GM23248 (cell line): ENCODE results near the gene ZNF536. TPM values are rescaled to one million over a fixed set of nuclear protein-coding genes. Genes with fewer than 3 reads are reported as not detected.

Source experiments
- DNase-seq: peaks from one replicate; pipeline ENCODE4 v3.0.0-alpha.2; 2015
- H2AFZ ChIP-seq: fragments of 200-600 bp; sonication (generic); 2 replicates; pipeline ENCODE4 v1.6.1; 2016; ENCODE audit warnings: antibody characterized with exemption
- H3F3A ChIP-seq: fragments of 200-600 bp; sonication (generic); 2 replicates; pipeline ENCODE4 v1.6.1; 2016; ENCODE audit warnings: mild to moderate bottlenecking, antibody characterized with exemption, mixed run types; ENCODE audit not compliant: insufficient read depth
- H3K27ac ChIP-seq: fragments of 200-600 bp; sonication (generic); 2 replicates; pipeline ENCODE4 v1.5.1; 2016; ENCODE audit warnings: mild to moderate bottlenecking
- H3K27me3 ChIP-seq: fragments of 200-600 bp; sonication (generic); replicated peaks from 2 replicates; pipeline ENCODE4 v1.6.1; 2016; ENCODE audit warnings: mild to moderate bottlenecking; ENCODE audit not compliant: insufficient read depth
- H3K36me3 ChIP-seq: fragments of 200-600 bp; sonication (generic); 2 replicates; pipeline ENCODE4 v1.6.1; 2016; ENCODE audit warnings: low read depth, mild to moderate bottlenecking
- H3K4me1 ChIP-seq: fragments of 200-600 bp; sonication (generic); 2 replicates; pipeline ENCODE4 v1.6.1; 2016; ENCODE audit warnings: mild to moderate bottlenecking; ENCODE audit not compliant: insufficient read depth
- H3K4me2 ChIP-seq: fragments of 200-600 bp; sonication (generic); one replicate; pipeline ENCODE4 v1.6.1; 2016; ENCODE audit warnings: mild to moderate bottlenecking; ENCODE audit not compliant: unreplicated experiment
- H3K4me3 ChIP-seq: fragments of 200-600 bp; sonication (generic); 2 replicates; pipeline ENCODE4 v1.5.1; 2016; ENCODE audit warnings: mild to moderate bottlenecking
- H3K79me2 ChIP-seq: fragments of 200-600 bp; sonication (generic); 2 replicates; pipeline ENCODE4 v1.6.1; 2016; ENCODE audit warnings: mild to moderate bottlenecking; ENCODE audit not compliant: insufficient read depth
- H3K9ac ChIP-seq: fragments of 200-600 bp; sonication (generic); 2 replicates; pipeline ENCODE4 v1.6.1; 2016; ENCODE audit warnings: mild to moderate bottlenecking
- H3K9me2 ChIP-seq: fragments of 200-600 bp; sonication (generic); 2 replicates; pipeline ENCODE4 v1.6.1; 2016; ENCODE audit warnings: mixed run types, mild to moderate bottlenecking, moderate library complexity; ENCODE audit not compliant: insufficient read depth
- H3K9me3 ChIP-seq: fragments of 200-600 bp; sonication (generic); one replicate; pipeline ENCODE4 v1.6.1; 2017; ENCODE audit warnings: low read depth
- H4K20me1 ChIP-seq: fragments of 200-600 bp; sonication (generic); 2 replicates; pipeline ENCODE4 v1.6.0; 2016; ENCODE audit not compliant: insufficient read depth
- EZH2 ChIP-seq: fragments of 200-600 bp; sonication (generic); IDR thresholded peaks from 2 replicates; pipeline ENCODE4 v1.6.1; 2018; ENCODE audit warnings: antibody characterized with exemption, mild to moderate bottlenecking; ENCODE audit not compliant: insufficient read depth, poor library complexity, severe bottlenecking
- EZH2phosphoT487 ChIP-seq: fragments of 200-600 bp; sonication (generic); IDR thresholded peaks from 2 replicates; pipeline ENCODE4 v1.6.1; 2018; ENCODE audit warnings: antibody characterized with exemption, moderate library complexity, mild to moderate bottlenecking, low read depth; ENCODE audit not compliant: insufficient read depth
- WGBS, 2 experiments: methylation state at CpG; one replicate each; pipeline ENCODE4 v1.1.6; 2015 to 2017; ENCODE audit warnings: low lambda C conversion rate in 2 of 2, low coverage in 1 of 2; ENCODE audit errors: missing lambda C conversion rate in 2 of 2; 5-methylcytosine and 5-hydroxymethylcytosine counted together
- in situ Hi-C: fragments of 300-500 bp; cut with MboI; formaldehyde crosslinking; loops from 2 replicates; pipeline ENCODE4 v1.15.0; 2020
- polyA plus RNA-seq: library from polyadenylated mRNA; unstranded; fragments of >200 nt; fragmentation: Nextera tagmentation; extraction: Ambion mirVana; gene quantifications from 2 replicates; pipeline ENCODE4 v1.2.1, GENCODE V29; 2016
- total RNA-seq: library from RNA; depleted of rRNA; stranded (reverse); fragments of >200 nt; shearing (Covaris generic); gene quantifications from 2 replicates; pipeline ENCODE4 v1.2.3, GENCODE V29; 2014

The ZNF536 gene
- total and polyA plus RNA-seq, 2 experiments from 2014 or later = 0.35 to 0.43 TPM

DNA sequence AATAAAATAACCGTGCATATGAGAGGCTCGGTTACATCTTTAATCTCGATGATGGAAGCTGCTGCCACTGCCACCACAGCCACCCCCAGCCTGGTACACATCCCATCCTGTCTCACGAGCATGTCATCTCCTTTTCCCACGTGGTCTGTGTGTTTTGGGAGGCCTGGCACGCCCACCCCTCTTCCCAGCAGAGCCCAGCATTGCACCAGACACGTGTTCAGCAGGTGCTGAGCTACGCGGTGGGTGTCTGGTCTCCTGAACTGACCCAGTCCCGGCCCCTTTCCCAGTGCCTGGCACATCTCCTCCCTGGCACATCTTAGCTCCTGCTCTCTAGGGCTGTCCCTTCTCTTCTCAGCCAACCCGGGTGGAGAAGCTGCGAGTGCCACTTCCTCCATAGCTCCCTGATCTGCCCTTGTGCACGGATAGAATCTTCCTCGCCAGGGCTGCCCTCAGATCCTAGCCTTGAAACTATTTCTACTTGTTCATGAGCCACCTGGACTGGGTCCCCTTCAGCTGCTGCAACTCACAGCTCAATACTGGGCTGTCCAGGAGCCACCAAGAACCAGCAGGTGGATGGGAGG lies 36.8 kb upstream of the ZNF536 start:
- no peak for DNase-seq
- H3K9me3 ChIP-seq = no peaks in the 10 kb centered on the region
- H3K36me3 ChIP-seq = no peaks in the 10 kb centered on the region
- in situ Hi-C loops = no loop called here
- H3K4me2 ChIP-seq = no peak overlapping the region
- no peaks in the 10 kb centered on the region for H3F3A ChIP-seq
- H3K9me2 ChIP-seq = no peaks in the 10 kb centered on the region
- H3K27ac ChIP-seq = no peak overlapping the region
- no peaks in the 10 kb centered on the region for H3K4me1 ChIP-seq
- TF ChIP-seq EZH2 (no peak), EZH2phosphoT487 (no peak)
- no peak overlapping the region for H3K4me3 ChIP-seq
- no peaks in the 10 kb centered on the region for H4K20me1 ChIP-seq
- 44 to 50% methylated on average over 14 of the region's 14 CpGs for WGBS, 2 experiments
- no peak overlapping the region for H2AFZ ChIP-seq
- H3K9ac ChIP-seq = no peak overlapping the region
- no peaks in the 10 kb centered on the region for H3K27me3 ChIP-seq
- no peaks in the 10 kb centered on the region for H3K79me2 ChIP-seq

- no peak overlapping the region for H2AFZ ChIP-seq
- no peak overlapping the region for H3K4me3 ChIP-seq
- H3K79me2 ChIP-seq = no peaks in the 10 kb centered on the region
- no peak for TF ChIP-seq EZH2
- TF ChIP-seq EZH2phosphoT487 = no peak
- H3K36me3 ChIP-seq = no peaks in the 10 kb centered on the region
- 90 to 91% methylated on average over 6 of the region's 6 CpGs for WGBS, 2 experiments
- no peak overlapping the region for H3K27ac ChIP-seq
- H3K9me3 ChIP-seq = no peaks in the 10 kb centered on the region
- no peaks in the 10 kb centered on the region for H4K20me1 ChIP-seq
- H3K4me2 ChIP-seq = no peak overlapping the region
- H3K9ac ChIP-seq = no peak overlapping the region
- no peaks in the 10 kb centered on the region for H3K27me3 ChIP-seq
- H3K9me2 ChIP-seq = no peaks in the 10 kb centered on the region
- peaks cover 4% of the 10 kb centered on the region; the same call in 1 of the 2 replicates for H3K4me1 ChIP-seq
- DNase-seq = no peak
- H3F3A ChIP-seq = no peaks in the 10 kb centered on the region
- in situ Hi-C loops = no loop called here
These were observed 35.9 kb upstream of the ZNF536 start for GRCh38 chr19:30336290-30336689.

DNA sequence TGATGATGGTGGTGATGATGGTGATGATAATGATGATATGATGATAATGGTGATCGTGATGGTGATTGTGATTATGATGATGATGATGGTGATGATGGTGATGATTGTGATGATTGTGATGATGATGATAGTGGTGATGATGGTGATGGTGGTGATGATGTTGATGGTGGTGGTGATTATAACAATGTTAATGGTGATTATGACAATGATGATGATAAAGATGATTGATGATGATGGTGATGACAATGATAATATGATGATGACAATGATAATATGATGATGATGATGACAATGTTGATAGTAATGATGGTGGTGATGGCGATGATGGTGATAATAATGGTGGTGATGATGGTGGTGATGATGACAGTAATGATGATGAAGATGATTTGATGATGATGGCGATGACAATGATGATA lies 34.1 kb upstream of the ZNF536 start:
- no peaks in the 10 kb centered on the region for H3K36me3 ChIP-seq
- 0 out of 2 replicates have a peak, but pooled peaks cover 4% of the 10 kb centered on the region for H3F3A ChIP-seq
- DNase-seq = no peak
- no peaks in the 10 kb centered on the region for H4K20me1 ChIP-seq
- H3K4me2 ChIP-seq = no peak overlapping the region
- H3K9me2 ChIP-seq = no peaks in the 10 kb centered on the region
- H3K27ac ChIP-seq = no peak overlapping the region
- H3K4me1 ChIP-seq = peaks cover 9% of the 10 kb centered on the region; the same call in 1 of the 2 replicates
- H2AFZ ChIP-seq = no peak overlapping the region
- no peaks in the 10 kb centered on the region for H3K79me2 ChIP-seq
- H3K27me3 ChIP-seq = no peaks in the 10 kb centered on the region
- WGBS, 2 experiments = 91 to 95% methylated on average over 3 of the region's 3 CpGs
- no peak overlapping the region for H3K4me3 ChIP-seq
- in situ Hi-C loops = no loop called here
- no peak overlapping the region for H3K9ac ChIP-seq
- no peaks in the 10 kb centered on the region for H3K9me3 ChIP-seq
- TF ChIP-seq EZH2phosphoT487 (no peak), EZH2 (no peak)

DNA sequence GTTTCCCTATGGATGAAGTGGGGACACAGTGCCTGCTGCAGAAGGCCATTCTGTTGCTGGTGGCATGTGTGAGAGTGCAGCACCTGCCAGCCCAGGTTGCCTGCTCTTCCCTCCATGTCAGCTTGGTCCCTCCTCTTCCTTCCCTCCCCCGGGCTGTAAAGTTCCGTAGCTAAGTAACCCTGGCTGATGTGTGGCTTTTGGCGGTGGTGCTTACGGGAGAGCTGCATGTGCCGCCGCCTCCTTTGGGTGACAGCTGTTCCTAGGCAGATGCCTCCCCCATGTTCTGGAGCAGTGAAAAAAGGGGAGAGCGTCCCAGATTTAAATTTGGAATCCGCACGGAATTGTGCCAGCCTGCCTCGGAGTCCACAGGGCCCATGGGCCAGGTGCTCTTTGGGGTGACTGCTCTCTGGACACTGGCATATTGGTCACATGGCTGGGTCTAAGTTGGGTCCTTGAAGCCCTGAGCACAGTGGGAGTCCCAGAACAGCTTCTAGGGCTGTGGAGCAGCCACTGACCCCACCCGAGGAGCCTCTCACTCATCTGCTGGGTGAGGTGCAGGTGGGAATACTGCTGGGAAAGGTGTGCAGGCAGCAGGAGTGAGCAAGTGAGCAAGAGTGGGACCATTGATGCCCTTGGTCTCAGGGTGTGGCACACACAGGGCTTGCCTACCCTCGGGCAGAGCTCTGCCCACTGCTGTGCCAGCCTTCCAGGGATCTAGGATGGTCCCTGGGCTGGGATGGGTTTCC lies 33.1 kb upstream of the ZNF536 start:
- TF ChIP-seq EZH2 = no peak
- no peak for TF ChIP-seq EZH2phosphoT487
- no peak overlapping the region for H3K4me3 ChIP-seq
- no peak overlapping the region for H2AFZ ChIP-seq
- H3K9ac ChIP-seq = no peak overlapping the region
- in situ Hi-C loops = no loop called here
- peaks cover 9% of the 10 kb centered on the region; the same call in 1 of the 2 replicates for H3K4me1 ChIP-seq
- H3K79me2 ChIP-seq = no peaks in the 10 kb centered on the region
- no peak for DNase-seq
- H4K20me1 ChIP-seq = no peaks in the 10 kb centered on the region
- H3K4me2 ChIP-seq = no peak overlapping the region
- no peaks in the 10 kb centered on the region for H3K9me2 ChIP-seq
- H3K27me3 ChIP-seq = no peaks in the 10 kb centered on the region
- H3K27ac ChIP-seq = no peak overlapping the region
- H3K9me3 ChIP-seq = no peaks in the 10 kb centered on the region
- no peaks in the 10 kb centered on the region for H3K36me3 ChIP-seq
- 83 to 85% methylated on average over 12 of the region's 12 CpGs for WGBS, 2 experiments
- 0 out of 2 replicates have a peak, but pooled peaks cover 4% of the 10 kb centered on the region for H3F3A ChIP-seq
